Panc1 (cell line): ENCODE results near the gene P2RY2. TPM values are rescaled to one million over a fixed set of nuclear protein-coding genes. Genes with fewer than 3 reads are reported as not detected.

Experiments used
- ATAC-seq: fragments of 200-7000 bp; cut with Tn5 transposase; 2 replicates; pipeline ENCODE4 v1.9.1; 2020; ENCODE audit warnings: mild to moderate bottlenecking, moderate library complexity
- BruUV-seq: library from RNA; stranded (reverse); fragments of 400-500 nt; replicated peaks from 2 replicates; lab custom pipeline; 2021; lab: Mats Ljungman, UMichigan
- CTCF ChIA-PET: fragments of 300-600 bp; sonication (Branson Sonifier 250); formaldehyde crosslinking; loops from one replicate; lab custom pipeline; 2022; ENCODE audit warnings: antibody characterized with exemption; lab: Charles Lee
- POLR2A ChIA-PET: fragments of 300-600 bp; sonication (Branson Sonifier 250); formaldehyde crosslinking; loops from one replicate; lab custom pipeline; 2022; ENCODE audit warnings: antibody characterized with exemption; lab: Charles Lee
- DNase-seq: peaks from one replicate; pipeline ENCODE4 v3.0.0-alpha.2; 2010; ENCODE audit warnings: low read depth, low spot score
- H3K27ac ChIP-seq: 2 replicates; pipeline ENCODE4 v1.5.1; 2011; ENCODE audit warnings: mild to moderate bottlenecking, low read length, inconsistent platforms
- H3K27me3 ChIP-seq: fragments of 200-500 bp; sonication (Bioruptor generic); 2 replicates; pipeline ENCODE4 v1.6.0; 2014; ENCODE audit warnings: low read length, inconsistent platforms; ENCODE audit not compliant: control insufficient read depth, insufficient read depth
- H3K36me3 ChIP-seq: fragments of 200-500 bp; sonication (Bioruptor generic); 2 replicates; pipeline ENCODE4 v1.5.1; 2014; ENCODE audit warnings: inconsistent platforms, mild to moderate bottlenecking, low read length, moderate library complexity; ENCODE audit not compliant: control insufficient read depth, insufficient read depth
- H3K4me1 ChIP-seq: 2 replicates; pipeline ENCODE4 v1.5.1; 2011; ENCODE audit warnings: inconsistent platforms, mild to moderate bottlenecking, low read length, moderate library complexity; ENCODE audit not compliant: control insufficient read depth, insufficient read depth
- H3K4me3 ChIP-seq, 2 experiments: 2 replicates each; pipeline ENCODE4 v1.5.1; 2011 to 2012; ENCODE audit warnings: low read depth in 2 of 2, low read length in 2 of 2, mild to moderate bottlenecking in 2 of 2, inconsistent platforms in 1 of 2, moderate library complexity in 1 of 2
- H3K9me3 ChIP-seq: fragments of 200-500 bp; sonication (Bioruptor generic); 2 replicates; pipeline ENCODE4 v1.5.1; 2014; ENCODE audit warnings: low read depth, mild to moderate bottlenecking, inconsistent platforms, low read length, moderate library complexity; ENCODE audit not compliant: control insufficient read depth, insufficient read depth
- CTCF ChIP-seq: fragments of 450-650 bp; IDR thresholded peaks from 2 replicates; pipeline ENCODE4 v1.5.1; 2017; ENCODE audit warnings: mild to moderate bottlenecking
- POLR2AphosphoS5 ChIP-seq: IDR thresholded peaks from 2 replicates; pipeline ENCODE4 v1.6.1; 2012; ENCODE audit warnings: mild to moderate bottlenecking, low read depth, low read length, moderate library complexity
- REST ChIP-seq, 2 experiments: IDR thresholded peaks; 2 replicates each; pipeline ENCODE4 v1.6.1; 2011 to 2012; ENCODE audit warnings: low read depth in 2 of 2, control low read depth in 1 of 2, low read length in 1 of 2, mild to moderate bottlenecking in 1 of 2, moderate library complexity in 1 of 2; ENCODE audit not compliant: insufficient read depth in 1 of 2
- SIN3A ChIP-seq: IDR thresholded peaks from 2 replicates; pipeline ENCODE4 v1.6.1; 2012; ENCODE audit warnings: low read depth, mild to moderate bottlenecking, low read length, moderate library complexity, borderline replicate concordance; ENCODE audit not compliant: insufficient read depth
- TCF7L2 ChIP-seq: IDR thresholded peaks from 2 replicates; pipeline ENCODE4 v1.6.1; 2011; ENCODE audit warnings: mild to moderate bottlenecking, low read depth, low read length, inconsistent platforms
- in situ Hi-C: cut with HindIII; loops from 2 replicates; pipeline ENCODE4 v1.10.0; 2016; ENCODE audit warnings: low sequenced_read_pairs, low pct_unique_long_range_greater_than_20kb
- intact Hi-C: fragments of 100-400 bp; cut with micrococcal nuclease; formaldehyde crosslinking; loops from one replicate; pipeline ENCODE4 v1.10.0; 2022; ENCODE audit not compliant: unreplicated experiment
- total RNA-seq: library from RNA; stranded (reverse); gene quantifications from one replicate; pipeline ENCODE4 v1.2.1, GENCODE V29; 2021; ENCODE audit not compliant: unreplicated experiment

The P2RY2 gene
- total RNA-seq, 1 experiment from 2014 or later = 2.4 TPM

GRCh38 chr11:73198677-73199076 is 19.4 kb upstream of the P2RY2 start:
- ATAC-seq (no peak), DNase-seq (no peak)
- Histone ChIP-seq H3K4me3 (no peak overlapping the region), H3K4me1 (no peaks in the 10 kb centered on the region), H3K27me3 (no peaks in the 10 kb centered on the region; the same call in none of the 2 replicates), H3K27ac (no peak overlapping the region), H3K9me3 (no peaks in the 10 kb centered on the region), H3K36me3 (no peaks in the 10 kb centered on the region)
- in situ Hi-C loops (no loop called here), intact Hi-C loops (no loop called here)
- ChIA-PET CTCF (no interaction called here), POLR2A (no interaction called here)
- BruUV-seq = no TSS peak
- no peak for TF ChIP-seq SIN3A
- TF ChIP-seq CTCF = no peak
- no peak for TF ChIP-seq TCF7L2

GRCh38 chr11:73199446-73199845 is 18.6 kb upstream of the P2RY2 start:
- BruUV-seq = no TSS peak
- ATAC-seq (no peak), DNase-seq (no peak)
- Histone ChIP-seq H3K4me3 (no peak overlapping the region), H3K4me1 (no peaks in the 10 kb centered on the region), H3K27ac (no peak overlapping the region), H3K36me3 (no peaks in the 10 kb centered on the region), H3K9me3 (no peaks in the 10 kb centered on the region), H3K27me3 (no peaks in the 10 kb centered on the region; the same call in none of the 2 replicates)
- ChIA-PET POLR2A (no interaction called here), CTCF (no interaction called here)
- in situ Hi-C loops = no loop called here
- intact Hi-C loops = no loop called here
- TF ChIP-seq SIN3A = no peak
- no peak for TF ChIP-seq REST (IDR thresholded peaks at IDR 0.05; ENCODE audit: insufficient read depth in 1 of 2, low read depth in 2 of 2, low read length in 1 of 2)
- no peak for TF ChIP-seq TCF7L2
- TF ChIP-seq CTCF = no peak
- no peak for TF ChIP-seq POLR2AphosphoS5
